H1 (cell line): ENCODE measurements around the gene PRLHR. TPM values are rescaled to one million over a fixed set of nuclear protein-coding genes. Genes with fewer than 3 reads are reported as not detected.

Experiments used
- EZH2 ChIP-seq: fragments of 200-600 bp; sonication (generic); IDR thresholded peaks from 2 replicates; pipeline ENCODE4 v1.7.1; 2012; ENCODE audit warnings: low read depth, mild to moderate bottlenecking, moderate library complexity, low read length, inconsistent platforms; ENCODE audit not compliant: severe bottlenecking
- JUN ChIP-seq: IDR thresholded peaks from 2 replicates; pipeline ENCODE4 v1.6.1; 2011; ENCODE audit warnings: low read depth, mild to moderate bottlenecking, improper control_type of control experiment, low read length
- SRF ChIP-seq: IDR thresholded peaks from 2 replicates; pipeline ENCODE4 v1.6.1; 2011; ENCODE audit warnings: mild to moderate bottlenecking, low read depth, low read length, moderate library complexity
- YY1 ChIP-seq: IDR thresholded peaks from 2 replicates; pipeline ENCODE4 v1.6.1; 2011; ENCODE audit warnings: low read depth, mild to moderate bottlenecking, low read length
- polyA plus RNA-seq, 7 experiments: library from polyadenylated mRNA; depleted of rRNA in 3 of 7; stranded (reverse) in 5 of 7; unstranded in 2 of 7; fragments of >200 nt in 5 of 7; fragments of 200-250 nt in 2 of 7; gene quantifications; 1 replicate in 5 of 7; 2 replicates in 1 of 7; 4 replicates in 1 of 7; pipeline versions ENCODE4 v1.2.1 to v1.2.3, GENCODE V29; 2011 to 2013; ENCODE audit warnings: missing spikeins in 2 of 7, mixed read lengths in 2 of 7
- total RNA-seq: library from RNA; stranded (reverse); fragmentation: NEBNext Ultra II Directional; extraction: Animal tissue kit (Norgen Biotek cat#: 25700); gene quantifications from 2 replicates; pipeline ENCODE4 v1.2.1, GENCODE V29; 2021
- TF ChIP-seq, protein P1 (sequence below): fragments of 300-600 bp; sonication (generic); IDR thresholded peaks from 2 replicates; pipeline ENCODE4 v1.7.1; 2012; ENCODE audit warnings: low read length, moderate library complexity, mild to moderate bottlenecking, inconsistent platforms; ENCODE audit not compliant: insufficient replicate concordance
- TF ChIP-seq, protein P2 (sequence below): IDR thresholded peaks from 2 replicates; pipeline ENCODE4 v1.6.1; 2012; ENCODE audit warnings: inconsistent platforms

PRLHR gene
- total and polyA plus RNA-seq, 2 of the 8 experiments (the other 6 are each of a cell fraction or from before 2014, with no cell fraction given) = not detected

- TF ChIP-seq JUN (no peak), EZH2 (no peak), YY1 (no peak), SRF (no peak)
- TF ChIP-seq, protein P1, sequence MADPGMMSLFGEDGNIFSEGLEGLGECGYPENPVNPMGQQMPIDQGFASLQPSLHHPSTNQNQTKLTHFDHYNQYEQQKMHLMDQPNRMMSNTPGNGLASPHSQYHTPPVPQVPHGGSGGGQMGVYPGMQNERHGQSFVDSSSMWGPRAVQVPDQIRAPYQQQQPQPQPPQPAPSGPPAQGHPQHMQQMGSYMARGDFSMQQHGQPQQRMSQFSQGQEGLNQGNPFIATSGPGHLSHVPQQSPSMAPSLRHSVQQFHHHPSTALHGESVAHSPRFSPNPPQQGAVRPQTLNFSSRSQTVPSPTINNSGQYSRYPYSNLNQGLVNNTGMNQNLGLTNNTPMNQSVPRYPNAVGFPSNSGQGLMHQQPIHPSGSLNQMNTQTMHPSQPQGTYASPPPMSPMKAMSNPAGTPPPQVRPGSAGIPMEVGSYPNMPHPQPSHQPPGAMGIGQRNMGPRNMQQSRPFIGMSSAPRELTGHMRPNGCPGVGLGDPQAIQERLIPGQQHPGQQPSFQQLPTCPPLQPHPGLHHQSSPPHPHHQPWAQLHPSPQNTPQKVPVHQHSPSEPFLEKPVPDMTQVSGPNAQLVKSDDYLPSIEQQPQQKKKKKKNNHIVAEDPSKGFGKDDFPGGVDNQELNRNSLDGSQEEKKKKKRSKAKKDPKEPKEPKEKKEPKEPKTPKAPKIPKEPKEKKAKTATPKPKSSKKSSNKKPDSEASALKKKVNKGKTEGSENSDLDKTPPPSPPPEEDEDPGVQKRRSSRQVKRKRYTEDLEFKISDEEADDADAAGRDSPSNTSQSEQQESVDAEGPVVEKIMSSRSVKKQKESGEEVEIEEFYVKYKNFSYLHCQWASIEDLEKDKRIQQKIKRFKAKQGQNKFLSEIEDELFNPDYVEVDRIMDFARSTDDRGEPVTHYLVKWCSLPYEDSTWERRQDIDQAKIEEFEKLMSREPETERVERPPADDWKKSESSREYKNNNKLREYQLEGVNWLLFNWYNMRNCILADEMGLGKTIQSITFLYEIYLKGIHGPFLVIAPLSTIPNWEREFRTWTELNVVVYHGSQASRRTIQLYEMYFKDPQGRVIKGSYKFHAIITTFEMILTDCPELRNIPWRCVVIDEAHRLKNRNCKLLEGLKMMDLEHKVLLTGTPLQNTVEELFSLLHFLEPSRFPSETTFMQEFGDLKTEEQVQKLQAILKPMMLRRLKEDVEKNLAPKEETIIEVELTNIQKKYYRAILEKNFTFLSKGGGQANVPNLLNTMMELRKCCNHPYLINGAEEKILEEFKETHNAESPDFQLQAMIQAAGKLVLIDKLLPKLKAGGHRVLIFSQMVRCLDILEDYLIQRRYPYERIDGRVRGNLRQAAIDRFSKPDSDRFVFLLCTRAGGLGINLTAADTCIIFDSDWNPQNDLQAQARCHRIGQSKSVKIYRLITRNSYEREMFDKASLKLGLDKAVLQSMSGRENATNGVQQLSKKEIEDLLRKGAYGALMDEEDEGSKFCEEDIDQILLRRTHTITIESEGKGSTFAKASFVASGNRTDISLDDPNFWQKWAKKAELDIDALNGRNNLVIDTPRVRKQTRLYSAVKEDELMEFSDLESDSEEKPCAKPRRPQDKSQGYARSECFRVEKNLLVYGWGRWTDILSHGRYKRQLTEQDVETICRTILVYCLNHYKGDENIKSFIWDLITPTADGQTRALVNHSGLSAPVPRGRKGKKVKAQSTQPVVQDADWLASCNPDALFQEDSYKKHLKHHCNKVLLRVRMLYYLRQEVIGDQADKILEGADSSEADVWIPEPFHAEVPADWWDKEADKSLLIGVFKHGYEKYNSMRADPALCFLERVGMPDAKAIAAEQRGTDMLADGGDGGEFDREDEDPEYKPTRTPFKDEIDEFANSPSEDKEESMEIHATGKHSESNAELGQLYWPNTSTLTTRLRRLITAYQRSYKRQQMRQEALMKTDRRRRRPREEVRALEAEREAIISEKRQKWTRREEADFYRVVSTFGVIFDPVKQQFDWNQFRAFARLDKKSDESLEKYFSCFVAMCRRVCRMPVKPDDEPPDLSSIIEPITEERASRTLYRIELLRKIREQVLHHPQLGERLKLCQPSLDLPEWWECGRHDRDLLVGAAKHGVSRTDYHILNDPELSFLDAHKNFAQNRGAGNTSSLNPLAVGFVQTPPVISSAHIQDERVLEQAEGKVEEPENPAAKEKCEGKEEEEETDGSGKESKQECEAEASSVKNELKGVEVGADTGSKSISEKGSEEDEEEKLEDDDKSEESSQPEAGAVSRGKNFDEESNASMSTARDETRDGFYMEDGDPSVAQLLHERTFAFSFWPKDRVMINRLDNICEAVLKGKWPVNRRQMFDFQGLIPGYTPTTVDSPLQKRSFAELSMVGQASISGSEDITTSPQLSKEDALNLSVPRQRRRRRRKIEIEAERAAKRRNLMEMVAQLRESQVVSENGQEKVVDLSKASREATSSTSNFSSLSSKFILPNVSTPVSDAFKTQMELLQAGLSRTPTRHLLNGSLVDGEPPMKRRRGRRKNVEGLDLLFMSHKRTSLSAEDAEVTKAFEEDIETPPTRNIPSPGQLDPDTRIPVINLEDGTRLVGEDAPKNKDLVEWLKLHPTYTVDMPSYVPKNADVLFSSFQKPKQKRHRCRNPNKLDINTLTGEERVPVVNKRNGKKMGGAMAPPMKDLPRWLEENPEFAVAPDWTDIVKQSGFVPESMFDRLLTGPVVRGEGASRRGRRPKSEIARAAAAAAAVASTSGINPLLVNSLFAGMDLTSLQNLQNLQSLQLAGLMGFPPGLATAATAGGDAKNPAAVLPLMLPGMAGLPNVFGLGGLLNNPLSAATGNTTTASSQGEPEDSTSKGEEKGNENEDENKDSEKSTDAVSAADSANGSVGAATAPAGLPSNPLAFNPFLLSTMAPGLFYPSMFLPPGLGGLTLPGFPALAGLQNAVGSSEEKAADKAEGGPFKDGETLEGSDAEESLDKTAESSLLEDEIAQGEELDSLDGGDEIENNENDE = no peak
- TF ChIP-seq, protein P2, sequence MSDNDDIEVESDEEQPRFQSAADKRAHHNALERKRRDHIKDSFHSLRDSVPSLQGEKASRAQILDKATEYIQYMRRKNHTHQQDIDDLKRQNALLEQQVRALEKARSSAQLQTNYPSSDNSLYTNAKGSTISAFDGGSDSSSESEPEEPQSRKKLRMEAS = no peak
Measured at GRCh38 chr10:118541718-118542117, 53.7 kb downstream of the PRLHR start (continued).
